OCI-LY7 (cell line): ENCODE data around the gene TNIK. TPM values are rescaled to one million over a fixed set of nuclear protein-coding genes. Genes with fewer than 3 reads are reported as not detected.

ENCODE experiments used
- BruUV-seq: library from RNA; stranded (reverse); fragments of 400-500 nt; replicated peaks from 2 replicates; lab custom pipeline; 2021; lab: Mats Ljungman, UMichigan
- CTCF ChIA-PET: fragments of 300-600 bp; sonication (Branson Sonifier 250); formaldehyde crosslinking; loops from one replicate; lab custom pipeline; 2022; ENCODE audit warnings: antibody characterized with exemption; ENCODE audit not compliant: unreplicated experiment; lab: Charles Lee
- POLR2A ChIA-PET: fragments of 300-600 bp; sonication (Branson Sonifier 250); formaldehyde crosslinking; loops from one replicate; lab custom pipeline; 2022; ENCODE audit warnings: antibody characterized with exemption; lab: Charles Lee
- DNase-seq: peaks from one replicate; pipeline ENCODE4 v3.0.0-alpha.2; 2015; ENCODE audit warnings: low spot score
- H2AFZ ChIP-seq: fragments of 200-600 bp; sonication (generic), shearing (Covaris generic); 2 replicates; pipeline ENCODE4 v1.6.1; 2014; ENCODE audit warnings: mild to moderate bottlenecking, antibody characterized with exemption, low read length, moderate library complexity
- H3K27ac ChIP-seq: fragments of 200-600 bp; sonication (generic); 2 replicates; pipeline ENCODE4 v1.5.1; 2014; ENCODE audit warnings: mixed run types, low read depth, mild to moderate bottlenecking, moderate library complexity, low read length, inconsistent platforms; ENCODE audit not compliant: poor library complexity, severe bottlenecking
- H3K36me3 ChIP-seq: fragments of 200-600 bp; sonication (generic); 2 replicates; pipeline ENCODE4 v1.6.1; 2014; ENCODE audit warnings: mild to moderate bottlenecking, antibody characterized with exemption, low read length, moderate library complexity, mixed read lengths; ENCODE audit not compliant: insufficient read depth
- H3K4me1 ChIP-seq: fragments of 200-600 bp; sonication (generic); 2 replicates; pipeline ENCODE4 v1.5.1; 2014; ENCODE audit warnings: mild to moderate bottlenecking, low read length; ENCODE audit not compliant: insufficient read depth, poor library complexity, severe bottlenecking
- H3K4me2 ChIP-seq: fragments of 200-600 bp; sonication (generic); 2 replicates; pipeline ENCODE4 v1.6.1; 2014; ENCODE audit warnings: mild to moderate bottlenecking, low read length
- H3K4me3 ChIP-seq: fragments of 200-600 bp; sonication (generic); 2 replicates; pipeline ENCODE4 v1.5.1; 2014; ENCODE audit warnings: mild to moderate bottlenecking, low read depth, low read length; ENCODE audit not compliant: poor library complexity, severe bottlenecking
- H3K79me2 ChIP-seq: fragments of 200-600 bp; sonication (generic); 2 replicates; pipeline ENCODE4 v1.6.1; 2016; ENCODE audit warnings: low read depth, mild to moderate bottlenecking, low read length, moderate library complexity, mixed read lengths; ENCODE audit not compliant: insufficient read depth
- H3K9me2 ChIP-seq: fragments of 200-600 bp; sonication (generic); 2 replicates; pipeline ENCODE4 v1.6.1; 2016; ENCODE audit warnings: mild to moderate bottlenecking, low read length, mixed read lengths; ENCODE audit not compliant: insufficient read depth
- H3K9me3 ChIP-seq: fragments of 200-600 bp; sonication (generic); 2 replicates; pipeline ENCODE4 v1.6.1; 2014; ENCODE audit warnings: mild to moderate bottlenecking, mixed run types, low read length, mixed read lengths
- H4K20me1 ChIP-seq: fragments of 200-600 bp; sonication (generic); 2 replicates; pipeline ENCODE4 v1.6.1; 2014; ENCODE audit warnings: mild to moderate bottlenecking, antibody characterized with exemption, low read length, moderate library complexity, mixed read lengths; ENCODE audit not compliant: insufficient read depth
- EZH2phosphoT487 ChIP-seq: fragments of 200-600 bp; sonication (generic); IDR thresholded peaks from 2 replicates; pipeline ENCODE4 v1.6.1; 2018; ENCODE audit warnings: low read depth, borderline replicate concordance, mild to moderate bottlenecking, mixed run types, antibody characterized with exemption, low read length, moderate library complexity, mixed read lengths
- intact Hi-C: fragments of 100-400 bp; cut with micrococcal nuclease; formaldehyde crosslinking; loops from one replicate; pipeline ENCODE4 v1.10.0; 2022; ENCODE audit not compliant: unreplicated experiment
- total RNA-seq, 2 experiments: library from RNA; depleted of rRNA in 1 of 2; stranded (reverse); fragments of >200 nt in 1 of 2; shearing (Covaris generic) in 1 of 2; gene quantifications; 2 replicates each; pipeline ENCODE4 v1.2.3, GENCODE V29; 2014 to 2022
- TF ChIP-seq, protein P1 (sequence below): fragments of 200-600 bp; sonication (generic); conservative IDR thresholded peaks from 2 replicates; pipeline ENCODE4 v1.5.1; 2014; ENCODE audit warnings: mild to moderate bottlenecking, antibody characterized with exemption, low read length, moderate library complexity, mixed read lengths

Gene TNIK
- total RNA-seq, 2 experiments from 2014 or later = not detected

DNA sequence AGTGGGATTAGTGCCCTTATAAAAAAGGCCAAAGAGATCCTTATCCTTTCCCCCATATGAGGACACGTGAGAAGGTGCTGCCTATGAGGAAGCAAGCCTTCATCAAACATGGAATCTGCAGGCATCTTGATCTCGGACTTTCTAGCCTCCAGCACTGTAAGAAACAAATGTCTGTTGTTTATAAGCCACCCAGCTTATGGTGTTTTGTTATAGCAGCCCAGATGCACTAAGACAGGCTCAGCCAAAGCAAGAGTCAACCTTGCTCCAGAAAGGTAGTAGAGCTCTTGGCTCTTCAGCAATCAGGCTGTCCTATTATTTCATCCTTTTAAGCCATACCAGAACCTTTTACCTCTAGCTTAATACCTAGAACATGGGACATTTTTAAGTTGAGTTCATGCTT, 12.3 kb upstream of the TNIK start:
- TF ChIP-seq, protein P1, sequence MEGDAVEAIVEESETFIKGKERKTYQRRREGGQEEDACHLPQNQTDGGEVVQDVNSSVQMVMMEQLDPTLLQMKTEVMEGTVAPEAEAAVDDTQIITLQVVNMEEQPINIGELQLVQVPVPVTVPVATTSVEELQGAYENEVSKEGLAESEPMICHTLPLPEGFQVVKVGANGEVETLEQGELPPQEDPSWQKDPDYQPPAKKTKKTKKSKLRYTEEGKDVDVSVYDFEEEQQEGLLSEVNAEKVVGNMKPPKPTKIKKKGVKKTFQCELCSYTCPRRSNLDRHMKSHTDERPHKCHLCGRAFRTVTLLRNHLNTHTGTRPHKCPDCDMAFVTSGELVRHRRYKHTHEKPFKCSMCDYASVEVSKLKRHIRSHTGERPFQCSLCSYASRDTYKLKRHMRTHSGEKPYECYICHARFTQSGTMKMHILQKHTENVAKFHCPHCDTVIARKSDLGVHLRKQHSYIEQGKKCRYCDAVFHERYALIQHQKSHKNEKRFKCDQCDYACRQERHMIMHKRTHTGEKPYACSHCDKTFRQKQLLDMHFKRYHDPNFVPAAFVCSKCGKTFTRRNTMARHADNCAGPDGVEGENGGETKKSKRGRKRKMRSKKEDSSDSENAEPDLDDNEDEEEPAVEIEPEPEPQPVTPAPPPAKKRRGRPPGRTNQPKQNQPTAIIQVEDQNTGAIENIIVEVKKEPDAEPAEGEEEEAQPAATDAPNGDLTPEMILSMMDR = no peak
- TF ChIP-seq EZH2phosphoT487 = no peak
- DNase-seq = no peak
- no peaks in the 10 kb centered on the region for H3K79me2 ChIP-seq
- ChIA-PET POLR2A (no interaction called here), CTCF (interaction anchor here (0.6 kb wide), 1 partner anchor 1142 kb away, joined by 3 read pairs; no protein-coding TSS in a partner anchor)
- no peak overlapping the region for H3K4me3 ChIP-seq
- no peaks in the 10 kb centered on the region for H4K20me1 ChIP-seq
- intact Hi-C loops = no loop called here
- H3K27ac ChIP-seq = no peak overlapping the region
- H3K4me1 ChIP-seq = no peaks in the 10 kb centered on the region
- H3K36me3 ChIP-seq = no peaks in the 10 kb centered on the region
- no TSS peak for BruUV-seq
- no peaks in the 10 kb centered on the region for H3K9me3 ChIP-seq
- no peak overlapping the region for H3K4me2 ChIP-seq
- no peak overlapping the region for H2AFZ ChIP-seq
- H3K9me2 ChIP-seq = no peaks in the 10 kb centered on the region

DNA sequence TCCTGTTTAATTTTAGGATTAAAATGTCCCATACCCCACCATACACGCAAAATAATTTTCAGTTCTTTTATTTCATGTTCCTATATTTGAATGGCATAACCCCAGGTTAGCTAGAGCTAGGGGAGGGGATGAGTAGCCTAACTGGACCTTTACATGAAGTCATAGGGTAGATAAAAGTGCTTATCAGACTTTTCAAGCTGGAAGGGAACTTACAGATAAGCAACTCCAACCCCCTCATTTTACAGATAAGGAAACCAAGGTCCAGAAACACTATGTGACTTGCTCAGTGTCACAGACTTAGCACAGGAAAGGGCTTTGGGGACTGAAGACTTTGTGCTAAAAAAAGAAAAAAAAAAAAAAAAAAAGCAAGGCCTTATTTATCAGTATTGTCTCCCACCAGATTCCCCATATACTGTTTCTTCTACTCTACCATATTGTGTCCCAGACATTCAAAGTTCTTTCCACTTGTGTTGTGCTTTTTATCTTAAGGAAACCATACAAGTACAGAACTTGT, 10.6 kb upstream of the TNIK start:
- Histone ChIP-seq H4K20me1 (no peaks in the 10 kb centered on the region), H3K9me3 (no peaks in the 10 kb centered on the region), H3K4me3 (no peak overlapping the region), H3K36me3 (no peaks in the 10 kb centered on the region), H3K27ac (no peak overlapping the region), H3K4me2 (no peak overlapping the region), H3K4me1 (no peaks in the 10 kb centered on the region), H3K9me2 (no peaks in the 10 kb centered on the region), H3K79me2 (no peaks in the 10 kb centered on the region), H2AFZ (no peak overlapping the region)
- intact Hi-C loops = no loop called here
- no peak for TF ChIP-seq EZH2phosphoT487
- TF ChIP-seq, protein P1 = no peak
- POLR2A ChIA-PET = interaction anchor here (0.6 to 0.7 kb wide), 2 partner anchors 253 to 1293 kb away, joined by 3 to 7 read pairs; no protein-coding TSS in a partner anchor
- CTCF ChIA-PET = no interaction called here
- no TSS peak for BruUV-seq
- no peak for DNase-seq

DNA sequence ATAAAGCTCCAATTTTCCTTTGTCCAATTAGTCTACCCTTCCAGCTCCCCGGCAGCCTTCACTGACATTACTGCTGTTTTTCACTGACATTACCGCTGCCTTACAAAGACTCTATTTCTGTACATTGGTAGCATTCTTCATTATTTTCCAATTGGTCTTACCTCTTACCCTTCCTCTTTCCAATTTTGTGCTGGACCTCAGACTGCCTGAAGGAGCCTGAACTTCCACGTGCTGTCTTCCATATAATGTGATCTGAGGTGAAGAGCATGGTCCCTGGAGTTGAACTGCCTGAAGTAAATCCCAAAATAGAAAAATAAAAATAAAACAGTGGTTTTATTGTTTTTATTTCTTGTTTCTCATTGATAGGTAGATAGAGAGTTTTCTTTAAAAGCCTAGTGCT, 9.2 kb upstream of the TNIK start:
- Histone ChIP-seq H3K36me3 (no peaks in the 10 kb centered on the region), H2AFZ (no peak overlapping the region), H3K9me2 (no peaks in the 10 kb centered on the region), H3K4me1 (no peaks in the 10 kb centered on the region), H4K20me1 (no peaks in the 10 kb centered on the region), H3K79me2 (no peaks in the 10 kb centered on the region), H3K27ac (no peak overlapping the region), H3K4me3 (no peak overlapping the region), H3K4me2 (no peak overlapping the region), H3K9me3 (no peaks in the 10 kb centered on the region)
- ChIA-PET POLR2A (interaction anchor here (0.7 to 1.0 kb wide), 2 partner anchors 23 to 61 kb away, joined by 3 to 4 read pairs; no protein-coding TSS in a partner anchor), CTCF (no interaction called here)
- intact Hi-C loops = no loop called here
- no TSS peak for BruUV-seq
- DNase-seq = no peak
- TF ChIP-seq, protein P1 = no peak
- TF ChIP-seq EZH2phosphoT487 = no peak
